HepG2 (cell line): Measurements from ENCODE around the gene SLC28A1. TPM values are rescaled to one million over a fixed set of nuclear protein-coding genes. Genes with fewer than 3 reads are reported as not detected.

ENCODE experiments used
- DBP ChIP-seq: sonication (generic); formaldehyde crosslinking; IDR thresholded peaks from 2 replicates; pipeline ENCODE4 v1.4.0; 2020; ENCODE audit warnings: missing genetic modification reagents; ENCODE audit errors: not compliant biosample characterization
- DR1 ChIP-seq: sonication (generic); formaldehyde crosslinking; IDR thresholded peaks from 2 replicates; pipeline ENCODE4 v1.8.0; 2021; ENCODE audit warnings: mild to moderate bottlenecking, missing genetic modification reagents, inconsistent platforms
- GTF2F1 ChIP-seq: fragments of 150-350 bp; IDR thresholded peaks from 2 replicates; pipeline ENCODE4 v1.6.1; 2014; ENCODE audit warnings: low read length
- HHEX ChIP-seq: IDR thresholded peaks from 2 replicates; pipeline ENCODE4 v1.6.1; 2016; ENCODE audit warnings: control low read depth
- LCORL ChIP-seq, 2 experiments: fragments of 450-650 bp in 1 of 2; sonication (generic) in 1 of 2; formaldehyde crosslinking in 1 of 2; IDR thresholded peaks; 2 replicates each; pipeline versions ENCODE4 v1.5.0 to v1.6.1; 2017 to 2020; ENCODE audit warnings: antibody characterized with exemption in 1 of 2, missing genetic modification reagents in 1 of 2
- RELA ChIP-seq: sonication (generic); formaldehyde crosslinking; IDR thresholded peaks from 2 replicates; pipeline ENCODE4 v1.4.0; 2020; ENCODE audit warnings: missing genetic modification reagents
- TCF7 ChIP-seq: sonication (generic); IDR thresholded peaks from 2 replicates; pipeline ENCODE4 v1.6.1; 2016; ENCODE audit warnings: antibody characterized with exemption, low read depth
- ZBTB46 ChIP-seq: sonication (generic); formaldehyde crosslinking; IDR thresholded peaks from 2 replicates; pipeline ENCODE4 v1.4.0; 2020; ENCODE audit warnings: mild to moderate bottlenecking, missing genetic modification reagents, borderline replicate concordance
- ZFP62 ChIP-seq: sonication (generic); formaldehyde crosslinking; IDR thresholded peaks from 2 replicates; pipeline ENCODE4 v1.4.0; 2020; ENCODE audit warnings: missing genetic modification reagents
- ZNF280B ChIP-seq: sonication (generic); formaldehyde crosslinking; IDR thresholded peaks from 2 replicates; pipeline ENCODE4 v1.5.0; 2020; ENCODE audit warnings: missing genetic modification reagents, mild to moderate bottlenecking, borderline replicate concordance
- ZNF33A ChIP-seq: sonication (generic); formaldehyde crosslinking; IDR thresholded peaks from 2 replicates; pipeline ENCODE4 v1.5.1; 2020; ENCODE audit warnings: missing genetic modification reagents, mild to moderate bottlenecking, moderate library complexity, borderline replicate concordance
- ZNF503 ChIP-seq: sonication (generic); formaldehyde crosslinking; IDR thresholded peaks from 2 replicates; pipeline ENCODE4 v1.4.0; 2020; ENCODE audit warnings: missing genetic modification reagents
- ZNF572 ChIP-seq: sonication (generic); formaldehyde crosslinking; IDR thresholded peaks from 2 replicates; pipeline ENCODE4 v1.5.1; 2020; ENCODE audit warnings: mild to moderate bottlenecking, missing genetic modification reagents
- ZNF597 ChIP-seq: sonication (generic); formaldehyde crosslinking; IDR thresholded peaks from 2 replicates; pipeline ENCODE4 v1.5.0; 2020; ENCODE audit warnings: missing genetic modification reagents
- ZNF792 ChIP-seq: IDR thresholded peaks from 2 replicates; pipeline ENCODE4 v1.6.1; 2016
- ZNF878 ChIP-seq: sonication (generic); formaldehyde crosslinking; IDR thresholded peaks from 2 replicates; pipeline ENCODE4 v1.8.1; 2023; ENCODE audit warnings: mild to moderate bottlenecking, missing genetic modification reagents, moderate library complexity
- polyA plus RNA-seq, 8 experiments: library from polyadenylated mRNA; depleted of rRNA in 3 of 8; stranded (reverse) in 7 of 8; unstranded in 1 of 8; fragments of >200 nt; fragmentation: Illumina TruSeq in 4 of 8; extraction: Trizol in 4 of 8; gene quantifications; 2 replicates each; pipeline versions ENCODE4 v1.2.1 to v1.2.3, GENCODE V29; 2011 to 2016; ENCODE audit warnings: low read depth in 4 of 8, missing spikeins in 1 of 8, mixed read lengths in 1 of 8; ENCODE audit not compliant: insufficient read depth in 1 of 8
- total RNA-seq, 5 experiments: library from RNA; depleted of rRNA; stranded (reverse); fragments of >200 nt; fragmentation: Illumina TruSeq; extraction: Trizol; gene quantifications; 2 replicates each; pipeline ENCODE4 v1.2.3, GENCODE V29; 2016; ENCODE audit warnings: low read depth in 1 of 5

The SLC28A1 gene
- total and polyA plus RNA-seq, 2 of the 13 experiments (the other 11 are each of a cell fraction or from before 2014, with no cell fraction given), result 0.31 to 5.8 TPM

GRCh38 chr15:84980196-84981053 lies 96.0 kb downstream of the SLC28A1 start (continued):
- no peak for TF ChIP-seq ZNF597 (CRISPR knock-in tag)
- 0 out of 2 replicates have a peak, but pooled peaks have one; percentile 5 for TF ChIP-seq RELA
- no peak for TF ChIP-seq ZBTB46 (CRISPR knock-in tag)
- TF ChIP-seq HHEX (CRISPR knock-in tag), result no peak
- no peak for TF ChIP-seq ZFP62 (CRISPR knock-in tag)
- TF ChIP-seq ZNF33A (CRISPR knock-in tag), result no peak
- TF ChIP-seq DR1 (CRISPR knock-in tag), result no peak
- TF ChIP-seq ZNF878 (CRISPR knock-in tag), result peak; percentile 71
- peak; percentile 64; the same call in 1 of the 2 replicates for TF ChIP-seq ZNF572 (CRISPR knock-in tag)
- peak; percentile 71 for TF ChIP-seq ZNF280B (CRISPR knock-in tag)
- TF ChIP-seq ZNF503 (CRISPR knock-in tag), result peak; percentile 41; the same call in 1 of the 2 replicates
- TF ChIP-seq GTF2F1, result no peak
- TF ChIP-seq TCF7, result no peak
- TF ChIP-seq DBP, result peak; percentile 17
- no peak for TF ChIP-seq LCORL (IDR thresholded peaks at IDR 0.05)
- TF ChIP-seq LCORL (CRISPR knock-in tag; IDR thresholded peaks at IDR 0.05), result no peak; the same call in 1 of the 2 replicates
- TF ChIP-seq ZNF792, result peak; percentile 43
